Jurkat, Clone E6-1 (cell line): Measurements from ENCODE around the gene GAB1.

Experiments used
- DNase-seq: peaks from one replicate; pipeline ENCODE4 v3.0.0-alpha.2; 2011; ENCODE audit warnings: low read depth, low spot score
- H3K4me3 ChIP-seq: 2 replicates; pipeline ENCODE4 v1.5.1; 2011; ENCODE audit warnings: mild to moderate bottlenecking, low read length, control low read depth, moderate library complexity

Gene GAB1

DNA sequence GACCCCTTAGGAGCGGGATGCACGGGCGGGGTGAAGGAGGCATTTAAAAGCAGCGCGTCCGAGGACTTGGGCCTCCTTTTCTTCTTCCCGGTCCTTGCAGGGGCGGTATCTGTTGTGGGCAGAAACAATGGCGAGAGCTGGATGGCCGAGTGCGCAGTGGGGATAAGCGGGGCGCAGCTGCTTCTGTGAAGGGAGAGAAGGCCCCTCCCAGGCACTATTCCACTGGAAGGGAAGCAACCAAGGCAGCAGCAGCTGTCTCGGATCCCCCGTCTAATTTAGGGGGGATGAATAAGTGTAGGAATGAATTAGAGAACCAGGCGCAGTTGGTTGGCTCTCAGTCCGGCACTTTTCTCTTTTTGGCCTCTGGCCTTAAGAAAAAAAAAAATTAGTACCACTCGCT lies 177.8 kb downstream of the GAB1 start:
- no peak for DNase-seq
- H3K4me3 ChIP-seq: peak overlapping the region; percentile 92

DNA sequence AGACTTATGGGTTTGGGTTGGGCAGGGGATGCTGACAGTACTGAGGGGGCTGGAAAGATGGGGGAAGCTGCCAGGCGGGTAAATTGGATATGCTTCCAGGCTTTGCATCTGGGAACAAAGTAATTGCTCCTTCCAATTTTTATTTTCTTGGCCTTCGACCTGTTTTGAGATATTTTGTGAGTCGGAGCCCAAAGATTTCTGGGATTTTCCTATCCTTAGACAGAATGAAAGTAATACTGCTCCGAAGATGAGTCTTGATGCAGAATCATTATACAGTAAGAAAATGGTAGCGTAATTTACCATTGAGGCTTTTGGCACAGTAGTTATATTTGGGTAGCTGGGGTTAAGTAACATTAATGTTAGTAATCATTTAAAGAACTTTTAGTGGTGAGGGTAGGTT lies 178.2 kb downstream of the GAB1 start:
- no peak for DNase-seq
- H3K4me3 ChIP-seq: peak overlapping the region; percentile 92

DNA sequence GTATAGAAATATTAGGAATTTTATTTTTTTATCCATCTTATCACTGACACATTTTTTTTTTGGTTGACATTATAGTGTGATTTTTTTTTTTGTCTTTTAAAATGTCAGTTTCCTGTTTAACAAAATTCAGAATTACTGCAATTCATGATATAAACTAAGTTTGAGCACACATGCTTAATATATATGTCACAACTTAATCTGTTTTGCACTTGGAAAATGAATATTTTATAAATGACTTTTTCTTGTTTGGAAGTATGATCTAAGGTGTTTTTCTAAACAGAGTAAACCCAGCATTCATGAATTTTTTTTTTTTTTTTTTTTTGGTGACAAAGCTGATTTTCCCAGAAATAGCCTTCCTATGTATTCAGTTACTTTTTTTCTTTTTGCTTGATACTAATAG lies 179.2 kb downstream of the GAB1 start:
- no peak for DNase-seq
- no peak overlapping the region for H3K4me3 ChIP-seq

DNA sequence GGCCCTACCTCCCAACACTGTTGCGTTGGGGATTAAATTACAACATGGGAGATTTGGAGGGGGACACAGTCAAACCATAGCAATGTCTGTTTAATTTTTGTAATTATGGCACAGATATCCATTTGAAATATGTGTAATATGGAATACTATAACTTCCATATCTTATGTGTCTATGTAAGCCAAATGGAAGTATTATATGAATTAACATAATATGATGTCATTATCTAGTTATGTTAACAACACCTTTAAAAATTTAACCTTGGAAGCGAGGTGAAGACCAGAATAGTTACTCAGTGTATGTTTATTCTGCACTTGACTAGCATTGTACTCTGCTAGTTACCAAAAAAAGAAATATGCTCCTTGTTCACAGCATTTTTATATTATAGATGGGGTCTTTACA lies 181.1 kb downstream of the GAB1 start:
- DNase-seq: no peak
- no peak overlapping the region for H3K4me3 ChIP-seq
